ENCODE results near the gene JAG2. TPM values are rescaled to one million over a fixed set of nuclear protein-coding genes. Genes with fewer than 3 reads are reported as not detected.

Gene JAG2
- total and polyA plus RNA-seq, 2 of the 4 experiments (the other 2 are of a cell fraction): 0.18 to 0.58 TPM

DNA sequence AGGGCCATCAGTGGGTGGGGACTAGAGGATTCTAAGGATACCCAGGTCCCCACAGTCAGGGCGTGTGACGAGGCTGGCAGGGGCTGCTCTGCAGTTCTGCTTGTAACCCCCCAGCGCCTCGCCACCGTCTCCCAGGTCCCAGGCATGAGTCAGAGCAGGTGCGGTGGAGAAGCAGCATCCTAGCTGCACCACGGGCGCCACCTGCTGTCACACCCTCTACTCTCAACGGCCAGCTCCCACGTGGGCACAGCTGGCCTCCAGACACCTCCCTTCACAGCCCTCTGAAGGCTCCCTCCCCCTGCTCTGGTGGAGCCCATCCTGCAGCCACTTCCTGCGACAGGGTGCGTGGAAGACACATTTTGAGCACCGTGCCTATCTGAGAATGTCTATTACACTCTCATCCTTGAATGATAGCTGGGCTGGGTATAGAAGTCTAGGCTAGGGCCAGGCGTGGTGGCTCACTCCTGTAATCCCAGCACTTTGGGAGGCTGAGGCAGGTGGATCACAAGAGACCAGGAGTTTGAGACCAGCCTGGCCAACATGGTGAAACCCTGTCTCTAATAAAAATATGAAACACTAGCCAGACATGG lies 19.5 kb upstream of the JAG2 start:
- no peak overlapping the region for H4K5ac ChIP-seq (ENCODE audit: low read depth, low read length)
- no peak overlapping the region for H2BK120ac ChIP-seq (ENCODE audit: low read depth, low read length)
- no peaks in the 10 kb centered on the region for H3K36me3 ChIP-seq (ENCODE audit: control insufficient read depth, insufficient read depth, low read length)
- dilution Hi-C loops (cut with HindIII; ENCODE audit: low sequenced_read_pairs, unreplicated experiment): no loop called here
- no peak overlapping the region for H3K9ac ChIP-seq (ENCODE audit: low read depth, low read length)
- no peak overlapping the region for H2BK5ac ChIP-seq (ENCODE audit: low read depth, low read length, poor library complexity, severe bottlenecking)
- no peak overlapping the region for H3K14ac ChIP-seq (replicated peaks; ENCODE audit: low read depth, low read length)
- ChIA-PET CTCF (no interaction called here), POLR2A (ENCODE audit: unreplicated experiment) (no interaction called here)
- intact Hi-C loops (cut with micrococcal nuclease): no loop called here
- H2AK9ac ChIP-seq (replicated peaks; ENCODE audit: low read depth, low read length, poor library complexity): no peak overlapping the region
- H3K4me2 ChIP-seq (ENCODE audit: low read depth, low read length): no peak overlapping the region
- H3K79me1 ChIP-seq (ENCODE audit: low read depth in 1 of 2, low read length in 2 of 2): no peaks in the 10 kb centered on the region
- no peak overlapping the region for H2AK5ac ChIP-seq (ENCODE audit: low read depth, low read length)
- no TSS peak for BruUV-seq (replicated peaks)
- no peak overlapping the region for H2BK20ac ChIP-seq (ENCODE audit: low read depth, low read length)
- in situ Hi-C loops (cut with MboI; ENCODE audit: low sequenced_read_pairs): no loop called here
- H3K18ac ChIP-seq (ENCODE audit: low read depth, low read length): no peak overlapping the region
- peaks cover 4% of the 10 kb centered on the region; the same call in 1 of the 2 replicates for H3K4me1 ChIP-seq (ENCODE audit: control insufficient read depth, insufficient read depth, low read length)
- WGBS, 2 experiments (ENCODE audit: extremely low coverage in 2 of 2, insufficient read length in 1 of 2): 73% methylated on average over 3 of the region's 14 CpGs; no CpG with 5 or more reads in 1 of the 2 experiments
- TF ChIP-seq, protein P1, sequence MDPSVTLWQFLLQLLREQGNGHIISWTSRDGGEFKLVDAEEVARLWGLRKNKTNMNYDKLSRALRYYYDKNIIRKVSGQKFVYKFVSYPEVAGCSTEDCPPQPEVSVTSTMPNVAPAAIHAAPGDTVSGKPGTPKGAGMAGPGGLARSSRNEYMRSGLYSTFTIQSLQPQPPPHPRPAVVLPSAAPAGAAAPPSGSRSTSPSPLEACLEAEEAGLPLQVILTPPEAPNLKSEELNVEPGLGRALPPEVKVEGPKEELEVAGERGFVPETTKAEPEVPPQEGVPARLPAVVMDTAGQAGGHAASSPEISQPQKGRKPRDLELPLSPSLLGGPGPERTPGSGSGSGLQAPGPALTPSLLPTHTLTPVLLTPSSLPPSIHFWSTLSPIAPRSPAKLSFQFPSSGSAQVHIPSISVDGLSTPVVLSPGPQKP (IDR thresholded peaks at IDR 0.05; ENCODE audit: borderline replicate concordance, low read depth, low read length): no peak
- TF ChIP-seq, protein P2, sequence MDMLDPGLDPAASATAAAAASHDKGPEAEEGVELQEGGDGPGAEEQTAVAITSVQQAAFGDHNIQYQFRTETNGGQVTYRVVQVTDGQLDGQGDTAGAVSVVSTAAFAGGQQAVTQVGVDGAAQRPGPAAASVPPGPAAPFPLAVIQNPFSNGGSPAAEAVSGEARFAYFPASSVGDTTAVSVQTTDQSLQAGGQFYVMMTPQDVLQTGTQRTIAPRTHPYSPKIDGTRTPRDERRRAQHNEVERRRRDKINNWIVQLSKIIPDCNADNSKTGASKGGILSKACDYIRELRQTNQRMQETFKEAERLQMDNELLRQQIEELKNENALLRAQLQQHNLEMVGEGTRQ (IDR thresholded peaks at IDR 0.05; ENCODE audit: low read depth, low read length): no peak
- no peak for TF ChIP-seq MXI1 (IDR thresholded peaks at IDR 0.05; ENCODE audit: borderline replicate concordance, low read depth, low read length)
- H2BK15ac ChIP-seq (ENCODE audit: low read depth, low read length): no peak overlapping the region
- H4K20me1 ChIP-seq (ENCODE audit: insufficient read depth, low read length): no peaks in the 10 kb centered on the region
- no peak overlapping the region for H4K8ac ChIP-seq (ENCODE audit: low read depth in 2 of 2, low read length in 2 of 2)
- H3K9me1 ChIP-seq (ENCODE audit: insufficient read depth, low read length): no peaks in the 10 kb centered on the region
- H3K23ac ChIP-seq (ENCODE audit: low read depth, low read length): no peak overlapping the region
- DNase-seq (no peak), ATAC-seq (ENCODE audit: low read depth) (no peak)
- H3K56ac ChIP-seq (ENCODE audit: extremely low read depth, insufficient read depth, low read length): no peak overlapping the region
- H3K27ac ChIP-seq (ENCODE audit: insufficient read depth, low read length): no peak overlapping the region
- H3K4ac ChIP-seq (ENCODE audit: low read depth, low read length): no peak overlapping the region
- no peak overlapping the region for H3K4me3 ChIP-seq (ENCODE audit: insufficient read depth, low read depth, low read length)
- H3K27me3 ChIP-seq (ENCODE audit: control insufficient read depth, insufficient read depth, low read length): peaks cover 11% of the 10 kb centered on the region; the same call in 1 of the 2 replicates
- no peak overlapping the region for H2AFZ ChIP-seq (replicated peaks; ENCODE audit: low read length, poor library complexity)
- no peak overlapping the region for H4K91ac ChIP-seq (ENCODE audit: insufficient read depth, low read depth, low read length)
- peaks cover 8% of the 10 kb centered on the region; the same call in 1 of the 2 replicates for H3K9me3 ChIP-seq (ENCODE audit: control insufficient read depth, insufficient read depth, low read length)

Data from IMR-90 (cell line).